Epithelial cell of proximal tubule (primary cell): ENCODE measurements around the gene ORAI1. TPM values are rescaled to one million over a fixed set of nuclear protein-coding genes. Genes with fewer than 3 reads are reported as not detected.

Source experiments
- DNase-seq: peaks from one replicate; pipeline ENCODE4 v3.0.0-alpha.2; 2011; ENCODE audit warnings: low read depth
- H3K4me3 ChIP-seq: 2 replicates; pipeline ENCODE4 v1.5.1; 2011; ENCODE audit warnings: low read depth, mild to moderate bottlenecking, low read length
- CTCF ChIP-seq: conservative IDR thresholded peaks from 2 replicates; pipeline ENCODE4 v1.5.1; 2012; ENCODE audit warnings: low read depth, mild to moderate bottlenecking, low read length
- total RNA-seq: library from RNA; depleted of rRNA; stranded (reverse); fragments of >200 nt; gene quantifications from 2 replicates; pipeline ENCODE4 v1.2.3, GENCODE V29; 2015

Gene ORAI1
- total RNA-seq, 1 donor from 2014 or later, result 20.1 TPM

- no peak overlapping the region for H3K4me3 ChIP-seq
- no peak for DNase-seq
- no peak for TF ChIP-seq CTCF
Observed at GRCh38 chr12:121688966-121689365, 62.6 kb downstream of the ORAI1 start.

- no peak overlapping the region for H3K4me3 ChIP-seq
- no peak for TF ChIP-seq CTCF
- no peak for DNase-seq
Observed at GRCh38 chr12:121689430-121689829, 63.1 kb downstream of the ORAI1 start.

Other genes with a start within 250 kb of the ORAI1 start
- gene RNF34, start 226.4 kb upstream of the ORAI1 start, total RNA-seq, result 43.8 and 52.3 TPM in 2 replicates
- gene KDM2B, start 45.5 kb upstream of the ORAI1 start, total RNA-seq, result 23.8 and 33.1 TPM in 2 replicates
- 0.81 TPM in 1 of 2 replicates, not detected in the other for gene MORN3, start 43.1 kb downstream of the ORAI1 start, total RNA-seq
- 5.5 and 12.4 TPM in 2 replicates for gene TMEM120B, start 86.2 kb downstream of the ORAI1 start, total RNA-seq
- gene RHOF, start 167.2 kb downstream of the ORAI1 start, total RNA-seq, result 180 and 181 TPM in 2 replicates
- gene SETD1B, start 177.5 kb downstream of the ORAI1 start, total RNA-seq, result 4.4 and 5.2 TPM in 2 replicates
- 0.12 TPM in 1 of 2 replicates, not detected in the other for gene HPD, start 232.3 kb downstream of the ORAI1 start, total RNA-seq